ENCODE data around the gene PZP. TPM values are rescaled to one million over a fixed set of nuclear protein-coding genes. Genes with fewer than 3 reads are reported as not detected.

The PZP gene
- polyA plus RNA-seq, 1 donor from 2014 or later, result not detected

GRCh38 chr12:9109213-9109522 is 99.0 kb downstream of the PZP start:
- Histone ChIP-seq H3K27ac (ENCODE audit: low read length) (no peak overlapping the region), H4K20me1 (ENCODE audit: insufficient read depth) (no peaks in the 10 kb centered on the region), H3K27me3 (ENCODE audit: insufficient read depth, low read depth, low read length) (no peaks in the 10 kb centered on the region), H2AFZ (ENCODE audit: low read depth, low read length) (no peak overlapping the region), H3K9ac (ENCODE audit: low read length) (no peak overlapping the region), H3K4me2 (ENCODE audit: low read length) (no peak overlapping the region), H3K36me3 (ENCODE audit: insufficient read depth, low read length) (no peaks in the 10 kb centered on the region), H3K79me2 (replicated peaks; ENCODE audit: insufficient read depth, low read length) (no peaks in the 10 kb centered on the region), H3K9me3 (ENCODE audit: low read length) (no peaks in the 10 kb centered on the region), H3K9me2 (ENCODE audit: insufficient read depth, low read length) (no peaks in the 10 kb centered on the region), H3F3A (ENCODE audit: insufficient read depth, low read length, poor library complexity, severe bottlenecking) (no peaks in the 10 kb centered on the region), H3K4me3 (ENCODE audit: low read length) (no peak overlapping the region)
- TF ChIP-seq EZH2 (IDR thresholded peaks at IDR 0.05; ENCODE audit: borderline replicate concordance, insufficient read depth, low read length, poor library complexity, severe bottlenecking), result no peak
- TF ChIP-seq, protein P1, sequence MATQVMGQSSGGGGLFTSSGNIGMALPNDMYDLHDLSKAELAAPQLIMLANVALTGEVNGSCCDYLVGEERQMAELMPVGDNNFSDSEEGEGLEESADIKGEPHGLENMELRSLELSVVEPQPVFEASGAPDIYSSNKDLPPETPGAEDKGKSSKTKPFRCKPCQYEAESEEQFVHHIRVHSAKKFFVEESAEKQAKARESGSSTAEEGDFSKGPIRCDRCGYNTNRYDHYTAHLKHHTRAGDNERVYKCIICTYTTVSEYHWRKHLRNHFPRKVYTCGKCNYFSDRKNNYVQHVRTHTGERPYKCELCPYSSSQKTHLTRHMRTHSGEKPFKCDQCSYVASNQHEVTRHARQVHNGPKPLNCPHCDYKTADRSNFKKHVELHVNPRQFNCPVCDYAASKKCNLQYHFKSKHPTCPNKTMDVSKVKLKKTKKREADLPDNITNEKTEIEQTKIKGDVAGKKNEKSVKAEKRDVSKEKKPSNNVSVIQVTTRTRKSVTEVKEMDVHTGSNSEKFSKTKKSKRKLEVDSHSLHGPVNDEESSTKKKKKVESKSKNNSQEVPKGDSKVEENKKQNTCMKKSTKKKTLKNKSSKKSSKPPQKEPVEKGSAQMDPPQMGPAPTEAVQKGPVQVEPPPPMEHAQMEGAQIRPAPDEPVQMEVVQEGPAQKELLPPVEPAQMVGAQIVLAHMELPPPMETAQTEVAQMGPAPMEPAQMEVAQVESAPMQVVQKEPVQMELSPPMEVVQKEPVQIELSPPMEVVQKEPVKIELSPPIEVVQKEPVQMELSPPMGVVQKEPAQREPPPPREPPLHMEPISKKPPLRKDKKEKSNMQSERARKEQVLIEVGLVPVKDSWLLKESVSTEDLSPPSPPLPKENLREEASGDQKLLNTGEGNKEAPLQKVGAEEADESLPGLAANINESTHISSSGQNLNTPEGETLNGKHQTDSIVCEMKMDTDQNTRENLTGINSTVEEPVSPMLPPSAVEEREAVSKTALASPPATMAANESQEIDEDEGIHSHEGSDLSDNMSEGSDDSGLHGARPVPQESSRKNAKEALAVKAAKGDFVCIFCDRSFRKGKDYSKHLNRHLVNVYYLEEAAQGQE (IDR thresholded peaks at IDR 0.05; ENCODE audit: borderline replicate concordance), result no peak

DNA sequence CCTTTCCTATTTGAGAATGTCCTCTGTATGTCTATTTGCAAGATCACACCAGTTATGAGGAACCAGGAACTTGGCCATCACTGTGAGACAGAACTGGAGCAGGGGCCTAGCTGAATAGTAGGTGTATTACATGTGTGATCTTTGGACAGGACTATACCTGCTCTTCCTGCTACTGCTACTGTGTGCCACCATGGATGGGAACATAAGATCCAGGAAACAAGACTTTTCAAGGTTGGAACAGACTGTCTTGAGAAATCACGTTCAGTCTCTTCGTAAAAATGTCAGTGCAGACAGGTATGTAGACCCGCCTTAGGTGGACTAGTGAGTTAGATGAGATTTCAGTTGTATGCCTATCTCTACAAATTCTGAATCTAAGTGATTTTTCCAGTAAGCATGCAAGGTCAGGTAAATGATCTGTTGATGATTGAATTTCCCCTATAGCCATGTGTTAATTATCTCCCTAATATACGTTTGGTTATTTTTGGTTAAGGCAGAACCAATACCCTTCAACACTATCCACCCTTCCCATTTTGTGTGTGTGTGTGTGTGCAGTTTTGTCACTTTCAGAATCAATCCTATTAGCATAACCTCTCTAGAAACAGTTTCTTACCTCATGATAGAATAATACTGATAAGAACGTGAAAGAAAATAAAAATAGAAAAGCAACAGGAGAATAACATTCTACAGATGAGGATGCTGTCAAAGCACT is 99.5 kb downstream of the PZP start:
- Histone ChIP-seq H2AFZ (ENCODE audit: low read depth, low read length) (no peak overlapping the region), H3K4me2 (ENCODE audit: low read length) (no peak overlapping the region), H3K36me3 (ENCODE audit: insufficient read depth, low read length) (no peaks in the 10 kb centered on the region), H3K4me3 (ENCODE audit: low read length) (no peak overlapping the region), H3K79me2 (replicated peaks; ENCODE audit: insufficient read depth, low read length) (no peaks in the 10 kb centered on the region), H3K27me3 (ENCODE audit: insufficient read depth, low read depth, low read length) (no peaks in the 10 kb centered on the region), H3F3A (ENCODE audit: insufficient read depth, low read length, poor library complexity, severe bottlenecking) (no peaks in the 10 kb centered on the region), H3K27ac (ENCODE audit: low read length) (no peak overlapping the region), H3K9ac (ENCODE audit: low read length) (no peak overlapping the region), H3K9me3 (ENCODE audit: low read length) (no peaks in the 10 kb centered on the region), H4K20me1 (ENCODE audit: insufficient read depth) (no peaks in the 10 kb centered on the region), H3K9me2 (ENCODE audit: insufficient read depth, low read length) (no peaks in the 10 kb centered on the region)
- TF ChIP-seq MXI1 (conservative IDR thresholded peaks at IDR 0.05; ENCODE audit: poor library complexity, severe bottlenecking) (no peak), POLR2AphosphoS5 (IDR thresholded peaks at IDR 0.05) (no peak), EZH2 (IDR thresholded peaks at IDR 0.05; ENCODE audit: borderline replicate concordance, insufficient read depth, low read length, poor library complexity, severe bottlenecking) (no peak)
- TF ChIP-seq, protein P1 (IDR thresholded peaks at IDR 0.05; ENCODE audit: borderline replicate concordance), result no peak

DNA sequence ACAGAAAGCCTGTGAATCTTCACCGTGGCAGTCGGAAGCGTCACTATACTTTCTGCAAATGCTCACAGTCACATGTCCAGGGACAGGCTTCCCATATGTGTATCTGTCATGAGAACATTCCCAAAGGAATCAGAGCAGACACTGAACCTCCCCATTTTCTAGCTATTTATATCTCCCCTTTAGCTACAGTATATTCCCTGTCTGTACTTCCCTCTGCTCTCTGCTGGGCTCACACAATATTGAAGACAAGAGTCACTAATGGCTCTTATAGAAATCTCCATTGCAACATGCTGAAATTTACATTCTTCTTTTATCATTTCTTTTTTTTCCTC is 100.7 kb downstream of the PZP start:
- H3K79me2 ChIP-seq (replicated peaks; ENCODE audit: insufficient read depth, low read length), result no peaks in the 10 kb centered on the region
- H4K20me1 ChIP-seq (ENCODE audit: insufficient read depth), result no peaks in the 10 kb centered on the region
- TF ChIP-seq CTCF (IDR thresholded peaks at IDR 0.05; ENCODE audit: poor library complexity, severe bottlenecking) (no peak), RAD21 (conservative IDR thresholded peaks at IDR 0.05) (no peak), POLR2AphosphoS5 (IDR thresholded peaks at IDR 0.05) (no peak), MXI1 (conservative IDR thresholded peaks at IDR 0.05; ENCODE audit: poor library complexity, severe bottlenecking) (no peak), EP300 (conservative IDR thresholded peaks at IDR 0.05; ENCODE audit: poor library complexity, severe bottlenecking) (no peak), EZH2 (IDR thresholded peaks at IDR 0.05; ENCODE audit: borderline replicate concordance, insufficient read depth, low read length, poor library complexity, severe bottlenecking) (no peak), TAF1 (IDR thresholded peaks at IDR 0.05; ENCODE audit: low read depth) (no peak), SMC3 (conservative IDR thresholded peaks at IDR 0.05; ENCODE audit: poor library complexity) (no peak)
- TF ChIP-seq, protein P1 (IDR thresholded peaks at IDR 0.05; ENCODE audit: borderline replicate concordance), result no peak
- H3K4me3 ChIP-seq (ENCODE audit: low read length), result no peak overlapping the region
- H3F3A ChIP-seq (ENCODE audit: insufficient read depth, low read length, poor library complexity, severe bottlenecking), result no peaks in the 10 kb centered on the region
- no peak overlapping the region for H3K4me2 ChIP-seq (ENCODE audit: low read length)
- H2AFZ ChIP-seq (ENCODE audit: low read depth, low read length), result no peak overlapping the region
- H3K9ac ChIP-seq (ENCODE audit: low read length), result no peak overlapping the region
- no peak overlapping the region for H3K27ac ChIP-seq (ENCODE audit: low read length)
- no peaks in the 10 kb centered on the region for H3K9me3 ChIP-seq (ENCODE audit: low read length)
- no peaks in the 10 kb centered on the region for H3K9me2 ChIP-seq (ENCODE audit: insufficient read depth, low read length)
- H3K27me3 ChIP-seq (ENCODE audit: insufficient read depth, low read depth, low read length), result no peaks in the 10 kb centered on the region
- no peaks in the 10 kb centered on the region for H3K36me3 ChIP-seq (ENCODE audit: insufficient read depth, low read length)
